HUES64 (cell line): Measurements from ENCODE around the gene CAMSAP1. TPM values are rescaled to one million over a fixed set of nuclear protein-coding genes. Genes with fewer than 3 reads are reported as not detected.
"Not testable (repeated sequence)": the region's sequence is repeated elsewhere in the genome, so short reads cannot be mapped to it uniquely, and the experiment has no call there.

Source experiments
- H3K27ac ChIP-seq: 2 replicates; pipeline ENCODE4 v1.7.0; 2013; ENCODE audit warnings: low read depth, low read length, inconsistent platforms
- H3K27me3 ChIP-seq: 2 replicates; pipeline ENCODE4 v1.6.1; 2013; ENCODE audit warnings: mild to moderate bottlenecking, low read length; ENCODE audit not compliant: insufficient read depth
- H3K36me3 ChIP-seq: 2 replicates; pipeline ENCODE4 v1.6.1; 2013; ENCODE audit warnings: mild to moderate bottlenecking, low read length; ENCODE audit not compliant: insufficient read depth
- H3K4me1 ChIP-seq: 2 replicates; pipeline ENCODE4 v1.6.1; 2013; ENCODE audit warnings: mild to moderate bottlenecking, low read length, moderate library complexity; ENCODE audit not compliant: insufficient read depth
- H3K4me3 ChIP-seq: 2 replicates; pipeline ENCODE4 v1.5.1; 2013; ENCODE audit warnings: mild to moderate bottlenecking, low read length, moderate library complexity
- H3K9ac ChIP-seq: 2 replicates; pipeline ENCODE4 v1.6.1; 2013; ENCODE audit warnings: mild to moderate bottlenecking, low read depth, low read length
- H3K9me3 ChIP-seq: 2 replicates; pipeline ENCODE4 v1.6.1; 2013; ENCODE audit warnings: low read depth, low read length; ENCODE audit not compliant: insufficient read depth
- WGBS: fragments of 150-250, 120-280 bp; methylation state at CpG from one replicate; pipeline ENCODE4 v1.1.7; 2013; ENCODE audit warnings: missing lambda C conversion rate; 5-methylcytosine and 5-hydroxymethylcytosine counted together
- polyA plus RNA-seq, 2 experiments: library from polyadenylated mRNA; stranded (reverse); fragments of 50-300 nt; gene quantifications; one replicate each; pipeline ENCODE4 v1.2.3, GENCODE V29; 2013

Gene CAMSAP1
- 23.8 TPM for polyA plus RNA-seq (2013, experiment 1 of 2)
- polyA plus RNA-seq (2013, experiment 2 of 2): 26.6 TPM

DNA sequence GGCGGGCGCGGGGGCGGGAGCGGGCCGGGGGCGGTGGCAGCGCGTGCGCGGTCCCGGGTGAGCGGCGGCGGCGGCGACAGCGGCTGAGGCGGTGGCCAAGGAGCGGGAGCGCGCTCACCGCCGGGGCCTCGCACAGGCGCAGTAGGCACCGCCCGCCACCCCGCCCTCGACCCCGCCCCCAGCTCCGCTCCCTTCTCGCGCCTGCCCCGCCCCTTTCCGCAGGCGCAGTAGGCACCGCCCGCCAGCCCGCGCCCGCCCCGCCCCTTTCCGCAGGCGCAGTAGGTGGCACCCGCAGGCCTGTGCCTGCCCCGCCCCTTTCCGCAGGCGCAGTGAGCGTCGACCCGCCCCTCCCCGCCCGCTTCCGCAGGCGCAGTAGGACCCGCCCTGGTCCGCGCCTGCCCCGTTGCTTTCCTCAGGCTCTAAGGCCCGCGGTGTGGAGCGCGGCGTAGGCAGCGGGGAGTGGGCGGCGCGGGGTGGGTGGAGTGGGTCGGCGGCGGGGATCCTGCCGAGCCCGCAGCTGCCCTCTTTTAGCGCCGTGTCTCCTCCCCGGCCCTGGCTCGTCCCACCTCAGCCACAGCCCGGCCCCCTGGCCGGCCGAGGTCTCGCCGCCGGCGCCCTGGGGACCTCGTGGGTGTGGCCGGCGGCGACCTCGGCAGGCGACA, at the start of gene CAMSAP1:
Gene CAMSAP1, minus strand, starts transcription at position 116 of the 662 bp plus-strand sequence. CDS start 387 bp downstream, outside the sequence.
- H3K4me3 ChIP-seq: peak within 1 kb of the TSS; percentile 73
- H3K4me1 ChIP-seq: peaks cover 21% of the 10 kb centered on the region
- H3K27me3 ChIP-seq: no peaks in the 10 kb centered on the region
- 0 out of 2 replicates have a peak, but pooled peaks cover 3% of the 10 kb centered on the region for H3K9me3 ChIP-seq
- peaks cover 33% of the 10 kb centered on the region for H3K36me3 ChIP-seq
- no peak within 1 kb of the TSS; the same call in 1 of the 2 replicates for H3K27ac ChIP-seq
- peak within 1 kb of the TSS; percentile 62 for H3K9ac ChIP-seq
- under 1% methylated on average over 90 of the region's 91 CpGs for WGBS

- H3K27ac ChIP-seq: no peak overlapping the region
- no peak overlapping the region for H3K4me3 ChIP-seq
- 95% methylated on average over 8 of the region's 8 CpGs for WGBS
- no peaks in the 10 kb centered on the region; the same call in 1 of the 2 replicates for H3K27me3 ChIP-seq
- peaks cover 4% of the 10 kb centered on the region; the same call in 1 of the 2 replicates for H3K4me1 ChIP-seq
- H3K9ac ChIP-seq: no peak overlapping the region
- no peaks in the 10 kb centered on the region for H3K9me3 ChIP-seq
- H3K36me3 ChIP-seq: peaks cover 27% of the 10 kb centered on the region
These were observed 49.4 kb upstream of the CAMSAP1 start for GRCh38 chr9:135956802-135957174.

- H3K4me1 ChIP-seq: no peaks in the 10 kb centered on the region
- H3K9me3 ChIP-seq: no peaks in the 10 kb centered on the region
- no peak overlapping the region for H3K9ac ChIP-seq
- H3K4me3 ChIP-seq: no peak overlapping the region
- H3K27me3 ChIP-seq: no peaks in the 10 kb centered on the region
- WGBS: 90% methylated on average over 32 of the region's 32 CpGs
- H3K27ac ChIP-seq: no peak overlapping the region
- H3K36me3 ChIP-seq: peaks cover 29% of the 10 kb centered on the region
These were observed 48.8 kb upstream of the CAMSAP1 start for GRCh38 chr9:135955934-135956801.

- Histone ChIP-seq H3K36me3 (peaks cover 42% of the 10 kb centered on the region), H3K4me1 (no peaks in the 10 kb centered on the region), H3K4me3 (no peak overlapping the region), H3K9me3 (no peaks in the 10 kb centered on the region), H3K27ac (no peak overlapping the region), H3K27me3 (no peaks in the 10 kb centered on the region), H3K9ac (no peak overlapping the region)
- WGBS: 97% methylated on average over 22 of the region's 22 CpGs
These were observed 45.4 kb upstream of the CAMSAP1 start for GRCh38 chr9:135952664-135953206.

- WGBS: 94% methylated on average over 18 of the region's 18 CpGs
- Histone ChIP-seq H3K4me1 (no peaks in the 10 kb centered on the region), H3K36me3 (peaks cover 46% of the 10 kb centered on the region), H3K9me3 (no peaks in the 10 kb centered on the region), H3K4me3 (no peak overlapping the region), H3K27ac (no peak overlapping the region), H3K27me3 (no peaks in the 10 kb centered on the region), H3K9ac (no peak overlapping the region)
These were observed 44.7 kb upstream of the CAMSAP1 start for GRCh38 chr9:135951889-135952663.

DNA sequence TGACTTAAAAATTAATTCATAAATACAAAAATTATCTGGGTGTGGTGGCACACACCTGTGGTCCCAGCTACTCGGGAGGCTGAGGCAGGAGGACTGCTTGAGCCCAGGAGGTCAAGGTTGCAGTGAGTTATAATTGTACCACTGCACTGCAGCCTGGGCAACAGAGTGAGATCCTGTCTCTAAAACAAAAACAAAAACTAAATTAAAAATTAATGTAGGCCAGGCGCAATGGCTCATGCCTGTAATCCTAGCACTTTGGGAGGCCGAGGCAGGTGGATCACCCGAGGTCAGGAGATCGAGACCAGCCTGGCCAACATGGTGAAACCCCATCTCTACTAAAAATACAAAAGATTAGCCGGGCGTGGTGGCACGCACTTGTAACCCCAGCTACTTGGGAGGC, 44.0 kb upstream of the CAMSAP1 start:
- not testable (repeated sequence) for H3K9ac ChIP-seq, H3K27me3 ChIP-seq, H3K4me3 ChIP-seq, H3K4me1 ChIP-seq, H3K27ac ChIP-seq, H3K9me3 ChIP-seq
- 98% methylated on average over 8 of the region's 8 CpGs for WGBS
- H3K36me3 ChIP-seq: peaks cover 54% of the 10 kb centered on the region

GRCh38 chr9:135950841-135951240, 43.5 kb upstream of the CAMSAP1 start:
- not testable (repeated sequence) for H3K27ac ChIP-seq, H3K9me3 ChIP-seq, H3K9ac ChIP-seq, H3K4me3 ChIP-seq, H3K4me1 ChIP-seq, H3K27me3 ChIP-seq
- WGBS: 86% methylated on average over 3 of the region's 4 CpGs
- peaks cover 59% of the 10 kb centered on the region for H3K36me3 ChIP-seq

GRCh38 chr9:135950135-135950682, 42.9 kb upstream of the CAMSAP1 start:
- H3K4me1 ChIP-seq: no peaks in the 10 kb centered on the region

DNA sequence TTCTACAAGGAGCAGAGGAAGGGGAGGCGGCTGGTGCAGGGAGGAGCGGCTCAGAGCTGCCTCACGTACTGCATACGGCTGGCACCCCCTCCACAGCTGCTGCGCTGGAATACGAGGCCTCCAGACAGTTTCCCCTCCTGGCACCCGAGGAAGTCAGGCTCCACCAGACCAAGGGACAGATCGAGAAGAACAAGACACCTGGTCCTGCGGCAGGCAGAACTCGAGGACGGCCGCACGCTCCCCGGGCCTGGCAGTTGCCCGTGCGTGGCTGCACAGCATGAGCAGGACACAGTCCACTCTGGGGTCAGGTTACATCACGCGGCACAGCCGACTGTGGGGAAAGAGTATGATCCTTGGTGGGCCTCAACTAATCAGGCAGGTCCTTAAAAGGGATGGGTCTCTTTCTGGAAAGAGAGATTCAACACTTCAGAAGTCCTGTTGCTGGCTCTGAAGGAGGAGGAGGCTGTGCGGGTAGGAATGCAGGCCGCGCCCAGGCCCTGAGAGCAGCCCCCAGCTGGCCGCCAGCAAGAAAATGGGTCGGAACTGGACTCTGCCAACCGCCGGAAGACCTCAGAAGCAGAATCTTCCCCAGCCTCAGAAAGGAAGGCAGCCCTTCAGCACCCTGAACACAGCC, 42.3 kb upstream of the CAMSAP1 start:
- Histone ChIP-seq H3K27me3 (no peaks in the 10 kb centered on the region), H3K27ac (no peak overlapping the region), H3K9ac (no peak overlapping the region), H3K4me1 (no peaks in the 10 kb centered on the region), H3K9me3 (no peaks in the 10 kb centered on the region), H3K36me3 (peaks cover 68% of the 10 kb centered on the region), H3K4me3 (no peak overlapping the region)
- 95% methylated on average over 26 of the region's 26 CpGs for WGBS

More at GRCh38 chr9:135950135-135950682, 42.9 kb upstream of the CAMSAP1 start:
- H3K9ac ChIP-seq: no peak overlapping the region
- H3K4me3 ChIP-seq: no peak overlapping the region
- no peak overlapping the region for H3K27ac ChIP-seq
- peaks cover 65% of the 10 kb centered on the region for H3K36me3 ChIP-seq
- no peaks in the 10 kb centered on the region for H3K9me3 ChIP-seq
- H3K27me3 ChIP-seq: no peaks in the 10 kb centered on the region
- 96% methylated on average over 12 of the region's 12 CpGs for WGBS

- Histone ChIP-seq H3K4me1 (no peaks in the 10 kb centered on the region), H3K27me3 (no peaks in the 10 kb centered on the region), H3K9ac (no peak overlapping the region), H3K4me3 (no peak overlapping the region), H3K36me3 (peaks cover 68% of the 10 kb centered on the region), H3K27ac (no peak overlapping the region), H3K9me3 (no peaks in the 10 kb centered on the region)
- 90% methylated on average over 4 of the region's 4 CpGs for WGBS
These were observed 41.6 kb upstream of the CAMSAP1 start for GRCh38 chr9:135948968-135949367.
